ENCODE data around the gene HMGN4.

DNA sequence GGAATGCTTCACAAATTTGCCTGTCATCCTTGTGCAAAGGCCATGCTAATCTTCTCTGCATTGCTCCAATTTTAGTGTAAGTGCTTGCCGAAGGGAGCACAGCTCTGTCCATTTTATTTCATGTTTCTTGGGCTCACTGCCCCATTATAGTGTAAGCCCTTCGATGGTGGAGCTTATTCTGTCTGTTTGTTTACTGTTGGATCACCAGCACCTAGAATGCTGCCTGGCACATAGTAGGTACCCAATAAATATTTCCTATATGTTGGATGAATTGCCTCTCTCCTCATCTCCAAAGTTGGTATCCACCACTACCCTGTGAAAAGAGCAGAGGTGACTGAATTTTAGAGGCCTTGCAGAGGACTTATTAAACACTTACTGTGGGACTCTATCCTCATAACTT lies 18.8 kb upstream of the HMGN4 start:
- TF ChIP-seq, protein P1, sequence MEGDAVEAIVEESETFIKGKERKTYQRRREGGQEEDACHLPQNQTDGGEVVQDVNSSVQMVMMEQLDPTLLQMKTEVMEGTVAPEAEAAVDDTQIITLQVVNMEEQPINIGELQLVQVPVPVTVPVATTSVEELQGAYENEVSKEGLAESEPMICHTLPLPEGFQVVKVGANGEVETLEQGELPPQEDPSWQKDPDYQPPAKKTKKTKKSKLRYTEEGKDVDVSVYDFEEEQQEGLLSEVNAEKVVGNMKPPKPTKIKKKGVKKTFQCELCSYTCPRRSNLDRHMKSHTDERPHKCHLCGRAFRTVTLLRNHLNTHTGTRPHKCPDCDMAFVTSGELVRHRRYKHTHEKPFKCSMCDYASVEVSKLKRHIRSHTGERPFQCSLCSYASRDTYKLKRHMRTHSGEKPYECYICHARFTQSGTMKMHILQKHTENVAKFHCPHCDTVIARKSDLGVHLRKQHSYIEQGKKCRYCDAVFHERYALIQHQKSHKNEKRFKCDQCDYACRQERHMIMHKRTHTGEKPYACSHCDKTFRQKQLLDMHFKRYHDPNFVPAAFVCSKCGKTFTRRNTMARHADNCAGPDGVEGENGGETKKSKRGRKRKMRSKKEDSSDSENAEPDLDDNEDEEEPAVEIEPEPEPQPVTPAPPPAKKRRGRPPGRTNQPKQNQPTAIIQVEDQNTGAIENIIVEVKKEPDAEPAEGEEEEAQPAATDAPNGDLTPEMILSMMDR (IDR thresholded peaks at IDR 0.05; ENCODE audit: insufficient read depth, low read depth, low read length), result no peak
- TF ChIP-seq EZH2 (IDR thresholded peaks at IDR 0.05; ENCODE audit: insufficient read depth, low read length), result no peak
